IMR-90 (cell line): Measurements from ENCODE around the gene SETDB1. TPM values are rescaled to one million over a fixed set of nuclear protein-coding genes. Genes with fewer than 3 reads are reported as not detected.
"Not testable (repeated sequence)": the region's sequence is repeated elsewhere in the genome, so short reads cannot be mapped to it uniquely, and the experiment has no call there.

Source experiments
- ATAC-seq: fragments of 200-7000 bp; cut with Tn5 transposase; 2 replicates; pipeline ENCODE4 v1.9.1; 2020; ENCODE audit warnings: low read depth, mild to moderate bottlenecking, moderate library complexity
- BruUV-seq: library from RNA; stranded (reverse); fragments of 400-500 nt; replicated peaks from 2 replicates; lab custom pipeline; 2021; lab: Mats Ljungman, UMichigan
- CTCF ChIA-PET: fragments of 300-600 bp; formaldehyde crosslinking; extraction: SDS; loops from one replicate; lab custom pipeline; 2021; ENCODE audit warnings: antibody characterized with exemption; lab: Yijun Ruan, JAX
- POLR2A ChIA-PET: fragments of 300-600 bp; sonication (Branson Sonifier 250); formaldehyde crosslinking; loops from one replicate; lab custom pipeline; 2022; ENCODE audit warnings: antibody characterized with exemption; ENCODE audit not compliant: unreplicated experiment; lab: Charles Lee
- DNase-seq: peaks from one replicate; pipeline ENCODE4 v3.0.0; 2013
- H2AFZ ChIP-seq: replicated peaks from 2 replicates; pipeline ENCODE3; 2013; ENCODE audit warnings: low read length, mild to moderate bottlenecking; ENCODE audit not compliant: poor library complexity
- H2AK5ac ChIP-seq: 2 replicates; pipeline ENCODE4 v1.6.1; 2013; ENCODE audit warnings: low read depth, low read length, inconsistent platforms
- H2AK9ac ChIP-seq: replicated peaks from 2 replicates; pipeline ENCODE3; 2013; ENCODE audit warnings: mild to moderate bottlenecking, low read depth, low read length, moderate library complexity; ENCODE audit not compliant: poor library complexity
- H2BK120ac ChIP-seq: 2 replicates; pipeline ENCODE4 v1.6.1; 2013; ENCODE audit warnings: low read depth, low read length, inconsistent platforms
- H2BK15ac ChIP-seq: 3 replicates; pipeline ENCODE4 v1.6.1; 2013; ENCODE audit warnings: low read depth, low read length, inconsistent platforms
- H2BK20ac ChIP-seq: 2 replicates; pipeline ENCODE4 v1.6.1; 2013; ENCODE audit warnings: low read depth, mild to moderate bottlenecking, inconsistent platforms, low read length, moderate library complexity
- H2BK5ac ChIP-seq: 2 replicates; pipeline ENCODE4 v1.6.1; 2013; ENCODE audit warnings: mild to moderate bottlenecking, low read depth, low read length, inconsistent platforms; ENCODE audit not compliant: poor library complexity, severe bottlenecking
- H3K14ac ChIP-seq: replicated peaks from 2 replicates; pipeline ENCODE4 v1.6.1; 2013; ENCODE audit warnings: low read depth, low read length, inconsistent platforms
- H3K18ac ChIP-seq: 2 replicates; pipeline ENCODE4 v1.6.1; 2013; ENCODE audit warnings: low read depth, low read length, control low read depth
- H3K23ac ChIP-seq: 2 replicates; pipeline ENCODE4 v1.6.1; 2013; ENCODE audit warnings: low read depth, low read length, inconsistent platforms
- H3K27ac ChIP-seq: 2 replicates; pipeline ENCODE4 v1.5.1; 2013; ENCODE audit warnings: mild to moderate bottlenecking, control low read depth, low read length; ENCODE audit not compliant: insufficient read depth
- H3K27me3 ChIP-seq: 2 replicates; pipeline ENCODE4 v1.6.1; 2013; ENCODE audit warnings: low read length; ENCODE audit not compliant: control insufficient read depth, insufficient read depth
- H3K36me3 ChIP-seq: 2 replicates; pipeline ENCODE4 v1.6.1; 2013; ENCODE audit warnings: low read length, mixed read lengths; ENCODE audit not compliant: control insufficient read depth, insufficient read depth
- H3K4ac ChIP-seq: 2 replicates; pipeline ENCODE4 v1.6.1; 2013; ENCODE audit warnings: low read depth, low read length, inconsistent platforms
- H3K4me1 ChIP-seq: 2 replicates; pipeline ENCODE4 v1.6.1; 2013; ENCODE audit warnings: low read length, mixed read lengths; ENCODE audit not compliant: control insufficient read depth, insufficient read depth
- H3K4me2 ChIP-seq: 2 replicates; pipeline ENCODE4 v1.6.1; 2013; ENCODE audit warnings: low read depth, mild to moderate bottlenecking, control low read depth, low read length, moderate library complexity
- H3K4me3 ChIP-seq: 2 replicates; pipeline ENCODE4 v1.5.1; 2013; ENCODE audit warnings: low read depth, mild to moderate bottlenecking, control low read depth, low read length, moderate library complexity; ENCODE audit not compliant: insufficient read depth
- H3K56ac ChIP-seq: 2 replicates; pipeline ENCODE4 v1.6.1; 2013; ENCODE audit warnings: low read length, inconsistent platforms; ENCODE audit not compliant: insufficient read depth; ENCODE audit errors: extremely low read depth
- H3K79me1 ChIP-seq, 2 experiments: 2 replicates each; pipeline ENCODE4 v1.6.1; 2013; ENCODE audit warnings: low read length in 2 of 2, inconsistent platforms in 1 of 2, low read depth in 1 of 2
- H3K9ac ChIP-seq: 2 replicates; pipeline ENCODE4 v1.6.1; 2013; ENCODE audit warnings: low read depth, low read length, control low read depth
- H3K9me1 ChIP-seq: 2 replicates; pipeline ENCODE4 v1.6.1; 2013; ENCODE audit warnings: low read length, inconsistent platforms; ENCODE audit not compliant: insufficient read depth
- H3K9me3 ChIP-seq: 2 replicates; pipeline ENCODE4 v1.6.1; 2013; ENCODE audit warnings: low read length; ENCODE audit not compliant: control insufficient read depth, insufficient read depth
- H4K20me1 ChIP-seq: 2 replicates; pipeline ENCODE4 v1.6.1; 2013; ENCODE audit warnings: low read length, inconsistent platforms; ENCODE audit not compliant: insufficient read depth
- H4K5ac ChIP-seq: 2 replicates; pipeline ENCODE4 v1.6.1; 2013; ENCODE audit warnings: mild to moderate bottlenecking, low read depth, low read length, control low read depth
- H4K8ac ChIP-seq, 2 experiments: 2 replicates each; pipeline ENCODE4 v1.6.1; 2013; ENCODE audit warnings: low read depth in 2 of 2, low read length in 2 of 2, control low read depth in 1 of 2, inconsistent platforms in 1 of 2
- H4K91ac ChIP-seq: 2 replicates; pipeline ENCODE4 v1.6.1; 2013; ENCODE audit warnings: low read depth, low read length, inconsistent platforms; ENCODE audit not compliant: insufficient read depth
- CEBPB ChIP-seq: IDR thresholded peaks from 2 replicates; pipeline ENCODE4 v1.6.1; 2012; ENCODE audit warnings: low read depth, low read length, improper control_type of control experiment
- RFX5 ChIP-seq: IDR thresholded peaks from 2 replicates; pipeline ENCODE4 v1.8.0; 2012; ENCODE audit warnings: low read depth, mild to moderate bottlenecking, low read length, moderate library complexity
- SMC3 ChIP-seq: fragments of 150-350 bp; IDR thresholded peaks from 2 replicates; pipeline ENCODE4 v1.6.1; 2016; ENCODE audit warnings: low read depth, mild to moderate bottlenecking, antibody characterized with exemption, low read length, moderate library complexity
- WGBS, 2 experiments: methylation state at CpG; one replicate each; pipeline versions ENCODE4 v1.1.5 to v1.1.7; 2013; ENCODE audit warnings: missing lambda C conversion rate in 2 of 2; ENCODE audit not compliant: insufficient read length in 1 of 2; ENCODE audit errors: extremely low coverage in 2 of 2; 5-methylcytosine and 5-hydroxymethylcytosine counted together
- dilution Hi-C: fragments of 300-500 bp; cut with HindIII; formaldehyde crosslinking; loops from one replicate; pipeline ENCODE4 v1.14.3; 2018; ENCODE audit warnings: low sequenced_read_pairs; ENCODE audit not compliant: unreplicated experiment
- in situ Hi-C: fragments of 300-500 bp; cut with MboI; formaldehyde crosslinking; loops from 3 replicates; pipeline ENCODE4 v1.14.3; 2019; ENCODE audit warnings: low sequenced_read_pairs, inconsistent platforms, mixed read lengths
- intact Hi-C: fragments of 100-400 bp; cut with micrococcal nuclease; formaldehyde crosslinking; loops from 2 replicates; pipeline ENCODE4 v1.10.0; 2022
- polyA plus RNA-seq, 3 experiments: library from polyadenylated mRNA; depleted of rRNA; stranded (reverse); fragments of >200 nt; gene quantifications; 2 replicates each; pipeline ENCODE4 v1.2.3, GENCODE V29; 2012; ENCODE audit warnings: low replicate concordance in 1 of 3
- total RNA-seq: library from RNA; depleted of rRNA; stranded (reverse); fragments of >200 nt; gene quantifications from 2 replicates; pipeline ENCODE4 v1.2.3, GENCODE V29; 2012
- TF ChIP-seq, protein P1 (sequence below): conservative IDR thresholded peaks from 2 replicates; pipeline ENCODE4 v1.5.1; 2012; ENCODE audit warnings: mild to moderate bottlenecking, low read depth, low read length, improper control_type of control experiment

SETDB1 gene
- total and polyA plus RNA-seq, 2 of the 4 experiments (the other 2 are of a cell fraction): 18.7 to 22.9 TPM

DNA sequence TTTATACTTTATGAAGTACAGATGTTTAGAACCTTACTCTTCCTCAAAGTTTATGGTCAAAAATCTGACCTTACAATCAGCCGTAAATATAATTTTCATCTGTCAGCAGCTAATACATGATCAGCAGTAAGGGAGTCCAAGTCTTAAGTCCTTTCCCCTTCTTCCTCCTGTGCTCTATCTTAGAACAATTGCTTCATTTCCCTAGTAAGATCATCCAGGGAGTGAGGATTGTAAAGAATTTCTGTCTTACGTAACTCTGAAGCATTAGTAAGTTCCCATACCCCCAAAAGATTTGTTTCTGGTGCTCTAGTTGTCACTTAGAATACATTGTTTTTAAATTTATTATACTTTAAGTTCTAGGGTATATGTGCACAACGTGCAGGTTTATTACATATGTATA, 2.1 kb downstream of the SETDB1 start:
- no peak overlapping the region for H2AK9ac ChIP-seq

GRCh38 chr1:150928775-150929174, 2.6 kb downstream of the SETDB1 start:
- H2BK15ac ChIP-seq, H3K27ac ChIP-seq, H4K5ac ChIP-seq, dilution Hi-C loops, H4K8ac ChIP-seq, H4K20me1 ChIP-seq, H3K9me3 ChIP-seq, H4K91ac ChIP-seq, H2BK20ac ChIP-seq, H3K14ac ChIP-seq, H2AK9ac ChIP-seq, H2BK120ac ChIP-seq, CTCF ChIA-PET, H3K23ac ChIP-seq, ATAC-seq, H3K4me1 ChIP-seq, H2BK5ac ChIP-seq, BruUV-seq, H2AK5ac ChIP-seq, H3K56ac ChIP-seq, H3K4me2 ChIP-seq, in situ Hi-C loops, H3K18ac ChIP-seq, POLR2A ChIA-PET, DNase-seq, H3K4ac ChIP-seq, H3K27me3 ChIP-seq, H3K9ac ChIP-seq, H3K9me1 ChIP-seq, H2AFZ ChIP-seq, intact Hi-C loops, H3K4me3 ChIP-seq: not testable (repeated sequence)
- peaks cover 29% of the 10 kb centered on the region for H3K36me3 ChIP-seq
- no CpG with 5 or more reads among the region's 6 CpGs for WGBS, 2 experiments
- peaks cover 18 to 22% of the 10 kb centered on the region in 2 experiments for H3K79me1 ChIP-seq

More for the DNA sequence above, 2.1 kb downstream of the SETDB1 start:
- peaks cover 2% of the 10 kb centered on the region for H3K9me3 ChIP-seq
- H3K4me3 ChIP-seq: no peak overlapping the region
- no TSS peak for BruUV-seq
- H3K56ac ChIP-seq: no peak overlapping the region
- no peak overlapping the region for H2AFZ ChIP-seq
- H3K27me3 ChIP-seq: no peaks in the 10 kb centered on the region
- H2BK5ac ChIP-seq: no peak overlapping the region
- H2BK120ac ChIP-seq: no peak overlapping the region
- no peak overlapping the region for H4K91ac ChIP-seq
- no peak overlapping the region for H4K8ac ChIP-seq
- H4K5ac ChIP-seq: no peak overlapping the region
- dilution Hi-C loops (no loop called here), intact Hi-C loops (no loop called here), in situ Hi-C loops (no loop called here)
- ChIA-PET CTCF (no interaction called here), POLR2A (no interaction called here)
- no CpG with 5 or more reads among the region's 3 CpGs for WGBS, 2 experiments
- H3K27ac ChIP-seq: no peak overlapping the region
- TF ChIP-seq SMC3 (no peak), RFX5 (no peak), CEBPB (peak; percentile 15; the same call in 1 of the 2 replicates)
- TF ChIP-seq, protein P1, sequence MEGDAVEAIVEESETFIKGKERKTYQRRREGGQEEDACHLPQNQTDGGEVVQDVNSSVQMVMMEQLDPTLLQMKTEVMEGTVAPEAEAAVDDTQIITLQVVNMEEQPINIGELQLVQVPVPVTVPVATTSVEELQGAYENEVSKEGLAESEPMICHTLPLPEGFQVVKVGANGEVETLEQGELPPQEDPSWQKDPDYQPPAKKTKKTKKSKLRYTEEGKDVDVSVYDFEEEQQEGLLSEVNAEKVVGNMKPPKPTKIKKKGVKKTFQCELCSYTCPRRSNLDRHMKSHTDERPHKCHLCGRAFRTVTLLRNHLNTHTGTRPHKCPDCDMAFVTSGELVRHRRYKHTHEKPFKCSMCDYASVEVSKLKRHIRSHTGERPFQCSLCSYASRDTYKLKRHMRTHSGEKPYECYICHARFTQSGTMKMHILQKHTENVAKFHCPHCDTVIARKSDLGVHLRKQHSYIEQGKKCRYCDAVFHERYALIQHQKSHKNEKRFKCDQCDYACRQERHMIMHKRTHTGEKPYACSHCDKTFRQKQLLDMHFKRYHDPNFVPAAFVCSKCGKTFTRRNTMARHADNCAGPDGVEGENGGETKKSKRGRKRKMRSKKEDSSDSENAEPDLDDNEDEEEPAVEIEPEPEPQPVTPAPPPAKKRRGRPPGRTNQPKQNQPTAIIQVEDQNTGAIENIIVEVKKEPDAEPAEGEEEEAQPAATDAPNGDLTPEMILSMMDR: no peak
- no peak overlapping the region for H3K23ac ChIP-seq
- H2AK5ac ChIP-seq: no peak overlapping the region
- no peak overlapping the region for H3K4me2 ChIP-seq
- H3K9ac ChIP-seq: no peak overlapping the region
- no peak overlapping the region for H3K14ac ChIP-seq
- no peak overlapping the region for H2BK15ac ChIP-seq
- H2BK20ac ChIP-seq: no peak overlapping the region
- no peak for ATAC-seq
- H3K36me3 ChIP-seq: peaks cover 29% of the 10 kb centered on the region
- H3K4ac ChIP-seq: no peak overlapping the region
- peaks cover 16 to 20% of the 10 kb centered on the region in 2 experiments for H3K79me1 ChIP-seq
- peaks cover 2% of the 10 kb centered on the region; the same call in 1 of the 2 replicates for H3K4me1 ChIP-seq
- 0 out of 2 replicates have a peak, but pooled peaks cover 3% of the 10 kb centered on the region for H3K9me1 ChIP-seq
- DNase-seq: peak; percentile 9
- no peak overlapping the region for H3K18ac ChIP-seq
- H4K20me1 ChIP-seq: no peaks in the 10 kb centered on the region
